ENCODE results near the gene PLEKHB2. TPM values are rescaled to one million over a fixed set of nuclear protein-coding genes. Genes with fewer than 3 reads are reported as not detected.

Gene PLEKHB2
- 117 and 153 TPM in 2 replicates for total RNA-seq

DNA sequence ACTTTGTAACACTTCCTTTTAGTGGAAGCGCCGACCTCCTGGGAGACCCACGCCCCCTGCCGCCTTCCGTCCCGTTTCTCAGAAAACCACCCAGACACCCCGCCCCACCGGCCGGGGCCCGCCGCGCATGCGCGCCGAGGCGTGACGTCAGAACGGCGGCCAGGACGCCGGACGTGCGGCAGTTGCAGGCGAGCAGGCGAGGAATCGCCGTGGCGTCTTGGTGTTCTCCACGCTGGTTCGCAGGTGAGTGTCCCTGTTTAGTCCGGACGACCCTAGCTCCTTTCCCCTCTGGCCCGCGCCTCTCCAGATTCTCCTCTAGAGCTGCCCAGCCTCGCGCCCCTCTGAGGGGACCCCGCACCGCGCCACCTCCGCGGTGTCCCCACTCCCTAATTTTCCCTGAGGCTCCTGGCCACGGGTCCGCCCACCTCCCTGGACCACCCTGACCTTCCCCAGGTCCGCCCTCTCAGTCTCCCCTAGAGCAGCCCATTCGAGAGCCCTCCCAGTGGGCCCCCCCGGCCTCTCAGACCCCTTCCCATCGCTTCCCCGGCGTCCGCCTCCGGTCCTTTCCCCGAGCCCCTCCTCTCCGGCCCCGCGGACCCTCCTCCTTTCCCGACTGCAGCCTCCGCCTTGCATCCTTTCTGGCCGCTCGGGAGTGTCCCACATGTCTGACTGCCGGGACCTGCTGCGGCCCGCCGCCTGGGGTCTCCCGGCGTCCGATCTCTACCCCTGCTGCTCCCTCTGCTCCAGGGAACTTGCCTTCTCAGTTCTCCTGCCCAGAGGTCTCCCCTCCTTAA, at the start of gene PLEKHB2:
Gene PLEKHB2, plus strand, starts transcription at position 181 of the 794 bp plus-strand sequence. CDS start 15,606 bp downstream, outside the sequence.

DNA sequence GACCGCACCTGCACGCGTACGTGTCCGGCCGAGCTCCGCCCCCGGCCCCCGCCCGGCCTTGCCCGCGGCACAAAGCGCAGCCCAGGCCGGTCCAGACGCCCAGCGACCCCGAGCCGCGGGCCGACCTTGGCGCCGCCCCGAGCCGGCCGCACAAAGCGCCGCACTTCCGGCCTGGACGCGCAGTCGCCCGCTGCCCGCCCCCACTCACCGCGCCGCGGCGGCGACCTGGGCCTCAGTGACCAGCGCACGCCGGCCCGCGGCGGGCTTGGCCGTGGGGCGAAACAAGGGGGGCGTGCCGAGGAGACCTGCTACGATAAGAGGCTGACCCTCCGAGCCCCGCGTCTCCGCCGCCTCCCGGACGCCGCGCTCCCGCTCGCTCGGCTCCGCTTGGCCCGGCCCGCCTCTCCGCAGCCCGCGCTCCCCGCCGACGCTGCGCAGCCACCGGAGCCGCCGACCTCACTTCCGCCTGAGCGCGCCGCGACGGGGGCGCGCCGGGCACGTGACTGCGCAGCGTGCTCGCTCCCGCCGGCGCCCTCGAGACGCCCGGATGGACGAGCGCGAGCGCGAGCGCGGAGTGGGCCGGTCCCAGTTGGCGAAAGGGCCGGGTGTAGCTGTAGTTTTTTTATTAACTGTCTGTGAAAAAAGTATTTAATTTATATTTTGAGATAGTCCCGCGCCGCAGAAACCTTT, 12.0 kb upstream of the PLEKHB2 start, which contains the start of gene FAM168B:
Gene FAM168B, minus strand, starts transcription at position 455 of the 690 bp plus-strand sequence. CDS start 10,814 bp downstream, outside the sequence.

Other genes with a start within 250 kb of the PLEKHB2 start
- 104 and 119 TPM in 2 replicates for gene FAM168B, start 11.9 kb upstream of the PLEKHB2 start, total RNA-seq
- gene POTEE, start 104.2 kb downstream of the PLEKHB2 start, total RNA-seq, result under 0.01 TPM in 1 of 2 replicates, not detected in the other

Data from smooth muscle cell of the umbilical artery (primary cell).